Activated CD4-positive, alpha-beta T cell treated with anti-CD3 and anti-CD28 coated beads for 4 hours (primary cell): ENCODE data around the gene TH.
"Not testable (repeated sequence)": the region's sequence is repeated elsewhere in the genome, so short reads cannot be mapped to it uniquely, and the experiment has no call there.

Experiments
- DNase-seq, 2 donors: peaks; one replicate each; pipeline ENCODE4 v3.0.0-alpha.2; 2020

Gene TH

DNA sequence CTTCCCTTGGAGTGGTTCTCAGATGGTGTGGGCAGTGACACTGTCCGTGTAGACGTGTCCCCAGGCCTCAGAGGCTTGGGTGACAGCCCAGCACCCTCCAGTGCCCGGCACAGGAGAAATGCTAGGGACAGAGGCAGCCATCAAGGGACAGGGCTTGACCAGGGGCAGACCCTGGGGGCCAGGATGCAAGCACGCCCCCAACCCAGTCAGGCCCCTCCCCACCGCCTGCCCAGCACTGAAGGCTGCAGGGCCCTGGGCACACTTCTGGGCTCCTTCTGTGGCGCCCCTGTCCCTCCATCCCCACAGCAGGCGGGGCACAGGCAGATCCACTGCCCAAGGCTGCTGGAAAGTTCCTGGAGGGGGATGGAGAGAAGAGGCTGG lies 43.5 kb downstream of the TH start:
- no peak for DNase-seq

DNA sequence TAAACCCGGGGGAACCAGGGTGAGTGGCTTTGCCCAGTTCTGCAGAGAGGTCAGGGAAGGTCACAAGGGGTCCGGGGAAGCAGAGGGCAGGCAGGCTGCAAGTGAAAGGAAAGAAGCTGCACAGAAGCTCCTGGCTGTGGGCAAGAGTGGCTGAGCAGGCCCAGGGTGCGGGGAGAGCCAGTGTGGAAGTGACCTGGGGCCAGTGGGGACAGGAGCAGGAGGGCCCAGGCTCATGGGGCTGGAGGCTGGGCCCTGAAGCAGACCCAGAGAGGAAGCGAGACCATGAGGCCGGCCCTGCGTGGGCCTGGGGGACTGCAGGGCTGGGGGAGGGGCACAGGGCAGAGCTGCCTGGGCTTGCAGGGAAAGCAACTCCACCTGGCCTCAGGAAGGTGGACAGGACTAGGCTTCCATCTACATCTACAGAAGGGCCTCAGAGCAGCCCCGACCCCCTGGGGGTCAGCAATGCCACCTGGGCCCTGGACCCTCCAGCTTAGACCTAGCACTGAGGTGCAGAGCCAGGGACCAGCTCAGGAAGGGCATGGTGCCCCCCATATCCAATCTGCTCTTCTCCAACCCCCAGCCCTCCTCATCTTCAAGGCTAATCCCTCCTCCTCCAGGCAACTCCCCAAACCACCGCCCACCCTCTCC lies 44.0 kb downstream of the TH start:
- no peak for DNase-seq

DNA sequence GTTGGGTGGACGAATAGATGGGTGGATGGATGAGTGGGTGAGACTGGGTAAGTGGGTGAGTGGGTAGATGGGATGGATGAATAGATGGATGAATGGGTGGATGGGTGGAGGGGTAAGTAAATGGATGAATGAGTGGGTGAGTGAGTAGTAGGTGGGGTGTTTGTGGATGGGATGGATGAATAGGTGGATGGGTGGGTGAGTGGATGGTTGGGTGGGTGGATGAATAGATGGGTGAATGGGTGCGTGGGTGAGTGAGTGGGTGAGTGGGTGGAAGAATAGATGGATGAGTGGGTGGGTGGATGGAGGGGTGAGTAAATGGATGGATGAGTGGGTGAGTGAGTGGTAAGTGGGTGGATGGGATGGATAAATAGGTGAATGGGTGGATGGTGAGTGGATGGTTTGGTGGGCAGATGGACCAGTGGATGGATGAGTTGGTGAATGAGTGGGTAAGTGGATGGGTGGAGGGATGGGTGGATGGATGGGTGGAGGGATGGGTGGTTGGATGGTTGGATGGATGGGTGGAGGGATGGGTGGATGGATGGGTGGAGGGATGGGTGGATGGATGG lies 45.0 kb downstream of the TH start:
- DNase-seq, result no peak

DNA sequence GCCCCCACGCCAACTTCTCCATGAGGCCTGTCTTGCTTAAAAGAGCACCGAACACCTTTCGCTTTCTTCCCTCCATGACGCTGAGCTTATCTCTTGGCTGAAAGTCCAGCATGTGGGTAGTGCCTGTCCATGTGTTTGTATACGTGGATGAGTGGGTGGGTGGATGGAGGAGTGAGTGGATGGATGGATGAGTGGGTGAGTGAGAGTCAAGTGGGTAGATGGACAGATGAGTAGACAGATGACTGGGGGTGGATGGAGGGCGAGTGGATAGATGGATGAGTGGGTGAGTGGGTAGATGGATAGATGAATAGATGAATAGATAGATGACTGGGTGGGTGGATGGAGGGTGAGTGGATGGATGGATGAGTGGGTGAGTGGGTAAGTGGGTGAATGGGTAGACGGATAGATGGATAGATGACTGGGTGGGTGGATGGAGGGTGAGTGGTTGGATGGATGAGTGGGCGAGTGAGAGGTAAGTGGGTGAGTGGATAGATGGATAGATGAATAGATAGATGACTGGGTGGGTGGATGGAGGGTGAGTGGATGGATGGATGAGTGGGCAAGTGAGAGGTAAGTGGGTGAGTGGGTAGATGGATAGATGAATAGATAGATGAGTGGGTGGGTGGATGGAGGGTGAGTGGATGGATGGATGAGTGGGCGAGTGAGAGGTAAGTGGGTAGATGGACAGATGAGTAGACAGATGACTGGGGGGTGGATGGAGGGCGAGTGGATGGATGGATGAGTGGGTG lies 46.7 kb downstream of the TH start:
- not testable (repeated sequence) for DNase-seq

DNA sequence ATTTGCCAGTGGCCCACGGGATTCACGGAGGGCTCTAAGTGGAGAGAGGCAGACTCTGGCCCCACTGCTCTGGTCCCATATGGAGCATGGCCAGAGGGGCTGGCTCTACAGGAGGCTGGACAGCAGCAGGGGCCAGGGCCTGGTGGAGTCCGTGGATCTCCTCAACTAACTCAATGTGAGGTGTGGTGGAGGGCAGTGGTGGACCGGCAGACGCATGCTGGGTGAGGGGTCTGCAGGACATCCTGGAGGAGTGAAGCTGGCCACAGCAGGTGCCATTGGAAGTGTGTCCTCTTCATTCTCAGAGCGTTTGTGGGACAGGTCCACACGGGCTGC lies 48.0 kb downstream of the TH start:
- DNase-seq, result no peak

DNA sequence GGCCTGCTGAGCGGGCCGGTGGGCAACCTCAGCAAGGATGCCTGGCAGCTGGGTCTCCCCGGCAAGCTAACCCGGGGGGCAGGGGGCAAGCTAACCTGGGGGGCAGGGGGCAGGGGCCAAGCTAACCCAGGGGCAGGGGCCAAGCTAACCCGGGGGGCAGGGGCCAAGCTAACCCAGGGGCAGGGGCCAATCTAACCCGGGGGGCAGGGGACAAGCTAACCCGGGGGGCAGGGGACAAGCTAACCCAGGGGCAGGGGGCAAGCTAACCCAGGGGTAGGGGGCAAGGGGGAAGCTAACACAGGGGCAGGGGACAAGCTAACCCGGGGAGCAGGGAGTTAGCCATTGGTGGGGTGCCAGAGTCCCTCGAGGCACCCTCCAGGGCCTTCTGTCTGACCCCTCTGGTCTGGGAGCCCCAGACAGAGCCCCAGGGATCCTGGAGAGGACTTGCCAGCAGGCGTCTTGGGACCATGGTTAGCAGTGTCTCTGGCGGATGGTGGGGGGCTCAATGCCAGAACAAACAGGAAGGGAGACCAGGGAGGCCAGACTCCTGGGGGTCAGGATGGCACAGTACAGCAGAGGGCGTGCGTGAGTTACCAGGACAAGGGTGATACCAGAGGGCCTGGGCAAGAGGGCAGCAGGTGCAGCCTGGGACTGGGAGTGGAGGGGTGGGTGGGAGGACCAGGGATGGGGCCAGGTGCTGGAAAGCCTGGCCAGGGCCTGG lies 48.5 kb downstream of the TH start:
- DNase-seq, result no peak

DNA sequence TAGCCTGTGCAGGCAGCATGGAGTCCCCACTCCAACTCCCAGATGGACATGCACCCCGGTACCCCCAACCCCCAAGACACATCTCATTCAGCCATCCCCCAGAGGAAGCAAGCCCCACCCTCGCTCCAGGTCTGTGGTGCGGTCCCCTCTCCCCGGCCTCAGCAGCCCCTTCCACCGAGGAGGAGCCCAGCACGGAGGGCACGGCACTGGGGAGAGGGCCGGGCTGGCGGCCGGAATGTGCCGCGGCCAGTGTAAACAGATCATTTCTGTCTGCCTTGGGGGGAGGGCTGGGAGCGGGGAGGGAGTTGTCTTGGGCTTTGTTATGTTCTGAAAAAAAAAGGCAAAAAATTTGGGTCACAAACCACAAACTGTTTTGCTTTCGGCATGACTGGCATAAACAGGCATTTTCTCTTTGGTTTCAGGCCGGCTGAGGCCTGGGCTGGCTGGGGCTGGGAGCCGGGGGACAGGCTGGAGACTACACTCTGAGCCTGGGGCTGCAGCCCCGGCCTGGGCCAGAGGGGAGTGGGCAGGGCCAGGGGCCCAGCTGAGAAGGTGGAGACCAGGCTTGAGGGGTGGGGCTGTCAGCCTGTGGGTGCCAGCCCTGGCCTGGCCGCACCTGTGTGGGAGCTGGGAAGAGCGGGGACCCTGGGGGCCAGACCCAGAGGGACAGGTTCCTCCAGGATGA lies 49.3 kb downstream of the TH start:
- no peak for DNase-seq

DNA sequence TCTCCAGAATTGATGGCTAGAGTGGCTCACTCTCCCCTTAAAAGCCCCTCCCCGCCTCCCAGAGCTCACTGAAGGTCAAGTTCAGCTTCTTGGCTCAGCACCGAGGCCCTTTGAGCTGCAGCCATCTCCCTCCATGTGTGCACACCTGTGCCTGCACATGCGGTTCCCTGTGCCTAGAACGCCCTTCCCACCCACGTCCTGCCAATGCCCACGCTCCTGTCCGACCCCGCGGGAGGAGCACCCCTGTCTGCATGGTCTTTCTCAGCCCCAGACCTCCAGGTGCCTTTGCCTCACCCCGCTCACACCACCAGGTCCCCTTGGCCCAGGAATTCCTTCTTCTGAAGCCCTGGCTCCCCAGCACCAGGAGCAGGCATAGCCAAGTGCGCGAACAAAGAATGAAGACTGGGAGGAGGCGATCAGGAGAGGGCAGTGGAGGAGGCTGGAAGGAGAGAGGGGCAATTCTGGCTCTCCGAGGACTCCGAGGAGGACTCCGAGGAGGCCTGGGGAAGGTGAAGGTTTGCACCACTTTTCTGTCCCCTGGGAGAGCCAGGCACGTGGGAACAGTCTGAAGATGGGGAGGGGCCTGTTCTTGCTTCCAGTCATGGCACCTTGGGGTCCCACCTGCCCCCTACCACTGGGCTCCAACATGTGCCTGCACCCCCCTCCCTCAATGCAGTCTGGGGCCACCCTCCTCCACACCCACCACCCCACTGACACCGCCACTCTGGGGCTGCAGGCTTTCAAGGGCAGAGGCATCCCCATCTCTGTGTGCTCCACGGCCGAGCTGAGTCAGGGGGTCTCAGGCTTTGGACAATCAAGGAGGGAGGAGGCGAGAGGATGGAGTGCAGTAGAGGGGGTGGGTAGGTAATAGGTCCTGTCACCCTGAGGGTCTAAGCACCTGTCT lies 50.1 kb downstream of the TH start:
- no peak for DNase-seq

DNA sequence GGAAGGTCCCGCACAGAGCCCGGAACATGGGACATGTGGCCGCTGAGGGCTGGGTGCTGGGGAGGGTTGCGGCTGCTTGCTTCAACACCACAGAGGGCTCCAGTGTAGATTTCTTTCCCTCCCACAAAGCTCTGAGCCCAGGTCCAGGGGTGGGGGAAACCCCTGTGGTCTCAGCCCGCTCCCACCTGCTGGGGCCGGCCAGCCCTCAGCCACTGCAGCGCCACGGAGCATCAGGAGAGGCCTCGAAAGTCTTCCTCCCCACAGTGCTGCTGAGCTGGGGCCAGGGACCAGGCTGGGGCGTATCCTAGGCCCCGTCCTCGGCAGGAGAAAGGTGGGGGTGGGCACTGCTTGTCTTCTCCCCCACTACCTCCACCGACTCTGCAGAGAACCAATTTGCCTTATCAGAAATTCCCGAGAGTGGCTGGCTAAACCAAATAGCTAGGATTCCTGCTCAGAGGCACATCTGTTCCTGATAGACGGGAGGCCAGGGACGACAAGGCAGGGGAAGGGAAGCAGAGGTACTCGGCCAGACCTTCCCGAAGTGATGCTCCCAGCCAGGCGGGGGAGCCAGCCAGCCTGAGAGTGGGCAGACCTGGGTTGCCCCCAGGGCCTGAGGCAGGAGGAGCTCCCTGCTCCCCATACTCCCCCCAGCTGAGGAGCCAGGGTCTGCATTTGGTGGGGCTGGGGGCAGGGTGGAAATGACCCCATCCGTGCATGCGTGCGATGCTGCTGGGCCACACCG lies 51.1 kb downstream of the TH start:
- DNase-seq, result no peak

DNA sequence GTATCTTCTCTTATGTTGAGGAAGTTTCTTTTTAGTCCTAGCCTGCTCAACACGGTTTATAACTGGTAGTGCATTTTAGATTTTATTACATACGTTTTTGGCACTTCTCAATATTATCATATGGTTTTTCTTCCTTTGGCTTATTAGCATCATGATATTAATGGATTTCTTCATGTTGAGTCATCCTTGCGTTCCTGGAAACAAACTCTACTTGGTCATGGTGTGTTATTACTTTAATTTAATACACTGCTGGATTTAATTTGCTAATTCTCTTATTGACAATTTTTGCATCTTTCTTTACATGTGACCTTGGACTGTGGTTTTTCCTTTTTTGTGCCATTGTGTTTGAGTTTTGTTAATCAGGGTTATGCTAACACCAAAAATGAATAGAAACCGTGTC lies 52.9 kb downstream of the TH start:
- DNase-seq, result no peak

DNA sequence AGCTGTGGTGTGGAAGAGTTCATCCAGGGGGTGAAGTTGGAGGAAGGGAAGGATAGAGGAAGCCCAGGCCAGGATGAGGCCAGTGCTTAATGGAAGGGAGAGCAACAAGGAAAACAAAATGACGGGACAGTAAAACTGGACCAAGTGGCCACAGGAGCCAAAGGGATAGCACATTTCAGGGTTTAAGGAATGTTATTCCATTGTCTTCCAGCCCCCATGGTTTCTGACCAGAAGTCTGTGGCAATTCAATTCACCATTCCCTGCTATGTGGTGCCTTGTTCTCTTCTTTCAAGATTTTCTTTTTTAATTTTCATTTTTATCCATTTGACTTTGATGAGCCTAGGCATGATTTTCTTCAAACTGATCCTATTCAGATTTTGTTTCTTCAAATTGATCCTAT lies 54.9 kb downstream of the TH start:
- DNase-seq, result no peak

DNA sequence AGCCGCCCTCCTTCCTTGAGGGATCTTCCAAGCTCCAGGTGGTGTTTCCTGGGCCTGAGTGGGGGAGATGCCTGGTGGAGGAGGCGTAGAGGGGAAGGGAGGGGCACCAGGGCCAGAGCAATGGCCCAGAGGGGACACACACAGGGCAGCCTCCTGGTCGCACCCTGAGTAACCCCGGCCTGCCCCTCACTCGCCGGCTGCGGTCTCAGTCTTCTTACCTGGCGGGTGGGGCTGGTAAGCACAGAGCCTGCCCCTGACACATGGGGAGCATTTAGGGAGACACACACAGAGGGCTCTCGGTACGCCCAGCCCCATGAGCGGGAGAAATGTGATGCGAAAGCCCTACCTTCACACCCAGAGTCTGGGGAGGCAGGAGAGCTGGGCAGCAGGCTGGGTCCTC lies 56.3 kb downstream of the TH start:
- no peak for DNase-seq

DNA sequence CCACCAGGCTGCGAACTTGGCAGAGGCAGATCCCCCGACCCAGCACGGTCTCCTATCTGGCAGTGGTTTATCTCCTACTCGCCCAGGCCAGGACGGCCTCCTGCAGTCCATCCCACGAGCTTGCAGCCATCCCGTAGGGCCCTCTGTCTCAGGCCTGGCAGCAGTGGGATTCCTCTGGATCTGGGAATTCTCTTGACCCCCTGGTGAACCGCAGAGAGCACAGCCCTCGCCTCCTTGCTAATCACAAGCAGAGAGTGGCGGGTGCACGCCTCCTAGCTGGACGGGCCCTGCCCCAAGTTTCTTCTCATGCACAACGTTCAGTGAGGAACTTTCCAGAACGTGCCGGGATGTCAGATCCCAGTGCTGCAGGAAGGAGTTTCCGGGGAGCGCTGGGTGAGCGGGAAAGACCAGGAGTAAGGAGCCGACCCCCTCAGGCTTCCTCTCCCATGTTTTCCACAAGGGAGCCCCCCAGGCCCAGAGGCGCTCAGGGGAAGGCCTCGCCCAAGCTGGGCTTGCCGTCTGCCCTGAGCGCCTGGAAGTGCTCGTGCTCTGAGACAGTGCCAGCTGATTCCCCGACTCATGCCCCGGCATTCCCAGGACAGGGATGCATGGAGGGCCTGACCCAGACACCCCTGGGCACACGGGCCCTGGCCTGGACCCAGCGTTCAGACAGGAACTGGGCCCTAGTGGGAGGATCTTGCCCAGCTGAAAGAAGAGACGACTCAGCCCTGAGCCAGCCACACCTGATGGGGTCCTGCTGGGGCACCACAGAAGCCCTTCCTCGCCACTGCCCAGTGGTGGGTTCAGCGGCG lies 57.0 kb downstream of the TH start:
- no peak for DNase-seq
